B cell (primary cell): Measurements from ENCODE around the gene FOXI1. TPM values are rescaled to one million over a fixed set of nuclear protein-coding genes. Genes with fewer than 3 reads are reported as not detected.
"Not testable (repeated sequence)": the region's sequence is repeated elsewhere in the genome, so short reads cannot be mapped to it uniquely, and the experiment has no call there.

Experiments used
- ATAC-seq: fragments of 200-7000 bp; cut with Tn5 transposase; one replicate; pipeline ENCODE4 v1.10.0; 2021; ENCODE audit warnings: low read depth, mild to moderate bottlenecking, moderate number of reproducible peaks, moderate library complexity
- CTCF ChIA-PET: fragments of 350-600 bp; sonication (Branson Sonifier 250); formaldehyde crosslinking; loops from one replicate; lab custom pipeline; 2021; ENCODE audit warnings: antibody characterized with exemption, inconsistent platforms; lab: Charles Lee
- POLR2A ChIA-PET: fragments of 350-600 bp; sonication (Branson Sonifier 250); formaldehyde crosslinking; loops from one replicate; lab custom pipeline; 2021; ENCODE audit warnings: antibody characterized with exemption; lab: Charles Lee
- DNase-seq: peaks from one replicate; pipeline ENCODE4 v3.0.0; 2013
- H2AFZ ChIP-seq: 2 replicates; pipeline ENCODE4 v1.6.1; 2012; ENCODE audit warnings: mild to moderate bottlenecking, low read depth, low read length; ENCODE audit not compliant: insufficient read depth, poor library complexity, severe bottlenecking
- H3K27ac ChIP-seq, 2 donors: 1 replicate in 1 of 2; 2 replicates in 1 of 2; pipeline ENCODE4 v1.5.1; 2012 to 2013; ENCODE audit warnings: low read length in 2 of 2, mild to moderate bottlenecking in 2 of 2, moderate library complexity in 1 of 2
- H3K27me3 ChIP-seq, 4 experiments: fragments of 200-600 bp in 1 of 4; sonication (generic) in 1 of 4; replicated peaks in 1 of 4; 1 replicate in 2 of 4; 2 replicates in 2 of 4; pipeline versions ENCODE4 v1.6.1 to v1.7.0; 2013 to 2016; ENCODE audit warnings: low read length in 3 of 4, mild to moderate bottlenecking in 2 of 4, mixed read lengths in 1 of 4, moderate library complexity in 1 of 4; ENCODE audit not compliant: insufficient read depth in 4 of 4, control insufficient read depth in 3 of 4; ENCODE audit errors: control extremely low read depth in 1 of 4
- H3K36me3 ChIP-seq, 2 experiments: replicated peaks in 1 of 2; 1 replicate in 1 of 2; 2 replicates in 1 of 2; pipeline versions ENCODE4 v1.6.1 to v1.7.1; 2013; ENCODE audit warnings: low read length in 1 of 2; ENCODE audit not compliant: insufficient read depth in 2 of 2, control insufficient read depth in 1 of 2; ENCODE audit errors: control extremely low read depth in 1 of 2, extremely low read depth in 1 of 2
- H3K4me1 ChIP-seq, 2 donors: fragments of 200-600 bp in 1 of 2; sonication (generic) in 1 of 2; 1 replicate in 1 of 2; 2 replicates in 1 of 2; pipeline versions ENCODE4 v1.5.1 to v1.6.1; 2013 to 2017; ENCODE audit warnings: low read length in 2 of 2; ENCODE audit not compliant: control insufficient read depth in 2 of 2, insufficient read depth in 2 of 2
- H3K4me2 ChIP-seq: replicated peaks from 2 replicates; pipeline ENCODE3; 2012; ENCODE audit warnings: mild to moderate bottlenecking, low read depth, low read length; ENCODE audit not compliant: poor library complexity, severe bottlenecking
- H3K4me3 ChIP-seq, 5 experiments: fragments of 200-600 bp in 1 of 5; sonication (generic) in 1 of 5; 1 replicate in 3 of 5; 2 replicates in 2 of 5; pipeline versions ENCODE4 v1.5.1 to v1.7.0; 2011 to 2016; ENCODE audit warnings: low read length in 4 of 5, mild to moderate bottlenecking in 4 of 5, low read depth in 2 of 5, control low read depth in 1 of 5, moderate library complexity in 1 of 5; ENCODE audit not compliant: insufficient read depth in 1 of 5; ENCODE audit errors: control extremely low read depth in 1 of 5, extremely low read depth in 1 of 5
- H3K79me2 ChIP-seq: fragments of 200-600 bp; sonication (generic); one replicate; pipeline ENCODE4 v1.6.0; 2016; ENCODE audit warnings: low read length; ENCODE audit not compliant: control insufficient read depth, insufficient read depth
- H3K9ac ChIP-seq: fragments of 200-600 bp; sonication (generic); 2 replicates; pipeline ENCODE4 v1.6.1; 2017; ENCODE audit warnings: mild to moderate bottlenecking, low read length, moderate library complexity
- H3K9me3 ChIP-seq, 3 donors: one replicate each; pipeline versions ENCODE4 v1.6.1 to v1.7.1; 2013; ENCODE audit warnings: low read length in 2 of 3; ENCODE audit not compliant: control insufficient read depth in 2 of 3, insufficient read depth in 1 of 3; ENCODE audit errors: control extremely low read depth in 1 of 3
- H4K20me1 ChIP-seq: 2 replicates; pipeline ENCODE4 v1.6.0; 2012; ENCODE audit warnings: mild to moderate bottlenecking, low read length; ENCODE audit not compliant: insufficient read depth, control insufficient read depth, poor library complexity, severe bottlenecking
- H3K27ac Mint-ChIP-seq: one replicate; pipeline ENCODE4 v1.8.0; 2021; ENCODE audit warnings: mixed read lengths
- H3K27me3 Mint-ChIP-seq: one replicate; pipeline ENCODE4 v1.8.0; 2021; ENCODE audit warnings: mixed read lengths
- H3K4me1 Mint-ChIP-seq: one replicate; pipeline ENCODE4 v1.8.0; 2021; ENCODE audit warnings: mixed read lengths
- H3K4me3 Mint-ChIP-seq: one replicate; pipeline ENCODE4 v1.8.0; 2021; ENCODE audit warnings: mixed read lengths
- H3K9me3 Mint-ChIP-seq: one replicate; pipeline ENCODE4 v1.8.0; 2022; ENCODE audit warnings: mixed read lengths; ENCODE audit not compliant: insufficient read depth
- CTCF ChIP-seq: fragments of 200-600 bp; IDR thresholded peaks from one replicate; pipeline ENCODE4 v1.8.0; 2022; ENCODE audit warnings: antibody characterized with exemption, mild to moderate bottlenecking
- EZH2 ChIP-seq: IDR thresholded peaks from 2 replicates; pipeline ENCODE4 v1.6.1; 2012; ENCODE audit warnings: borderline replicate concordance, low read depth, mild to moderate bottlenecking, moderate library complexity, low read length; ENCODE audit not compliant: insufficient read depth, poor library complexity, severe bottlenecking
- WGBS: methylation state at CpG from one replicate; pipeline ENCODE4 v1.1.5; 2013; ENCODE audit warnings: missing lambda C conversion rate; ENCODE audit not compliant: insufficient coverage; 5-methylcytosine and 5-hydroxymethylcytosine counted together
- intact Hi-C: fragments of 100-400 bp; cut with micrococcal nuclease; formaldehyde crosslinking; loops from one replicate; pipeline ENCODE4 v1.10.0; 2022
- polyA plus RNA-seq: library from polyadenylated mRNA; depleted of rRNA; stranded (reverse); fragments of >200 nt; gene quantifications from 2 replicates; pipeline ENCODE4 v1.2.3, GENCODE V29; 2012
- total RNA-seq, 2 donors: library from RNA; stranded (reverse); fragments of 120-200 nt in 1 of 2; gene quantifications; 1 replicate in 1 of 2; 2 replicates in 1 of 2; pipeline versions ENCODE4 v1.2.3 to v1.2.4, GENCODE V29; 2013 to 2022

The FOXI1 gene
- total and polyA plus RNA-seq, 2 donors (not counting 1 experiment from before 2014, with no cell fraction given) = not detected

DNA sequence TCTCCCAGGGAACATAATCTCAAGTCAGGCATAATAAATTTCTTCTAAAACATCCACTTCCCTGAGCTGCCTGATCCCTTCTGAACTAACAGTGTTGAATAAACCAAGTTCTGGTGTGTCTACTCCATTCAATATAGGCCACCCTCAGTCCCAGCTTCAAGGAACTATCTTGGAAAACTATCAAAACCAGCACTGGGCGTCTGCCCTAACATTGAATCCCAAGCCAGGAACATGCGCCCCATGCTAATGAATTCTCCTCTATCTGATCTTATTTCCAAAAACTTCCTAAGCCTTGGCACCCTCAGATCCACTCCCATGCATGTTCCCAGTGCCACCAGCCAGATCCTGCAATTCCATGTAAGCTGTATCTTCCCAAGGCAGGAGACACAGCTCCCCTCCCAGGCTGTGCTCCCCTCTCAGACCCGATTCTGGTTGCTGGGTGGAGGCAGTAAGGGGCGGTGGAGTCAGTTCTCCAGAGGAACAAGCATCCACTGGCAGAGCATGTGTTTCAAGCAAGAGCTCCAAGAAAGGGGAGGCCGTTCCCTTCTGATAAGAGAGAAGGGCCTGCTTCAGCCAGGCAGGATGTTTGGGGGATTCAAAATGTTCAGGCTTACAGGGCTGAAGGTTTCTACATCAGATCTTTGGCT, 13.1 kb upstream of the FOXI1 start:
- Mint-ChIP-seq H3K4me3 (no peak overlapping the region), H3K27ac (no peak overlapping the region), H3K4me1 (no peaks in the 10 kb centered on the region), H3K9me3 (no peaks in the 10 kb centered on the region), H3K27me3 (peaks cover 1% of the 10 kb centered on the region)
- CTCF ChIA-PET = interaction anchor here (1.5 kb wide), 1 partner anchor 8 kb away, joined by 4 read pairs; no protein-coding TSS in a partner anchor
- intact Hi-C loops = no loop called here
- no peaks in the 10 kb centered on the region for H4K20me1 ChIP-seq
- no peak overlapping the region for H3K4me3 ChIP-seq
- no peaks in the 10 kb centered on the region for H3K4me1 ChIP-seq
- no peaks in the 10 kb centered on the region for H3K79me2 ChIP-seq
- WGBS = 96% methylated on average over 5 of the region's 5 CpGs
- no peak overlapping the region for H3K9ac ChIP-seq
- no peak for DNase-seq
- no peak overlapping the region for H3K27ac ChIP-seq
- no peaks in the 10 kb centered on the region for H3K27me3 ChIP-seq
- H3K36me3 ChIP-seq = no peaks in the 10 kb centered on the region
- no peak for TF ChIP-seq CTCF
- no peak for TF ChIP-seq EZH2
- H3K4me2 ChIP-seq = no peak overlapping the region
- ATAC-seq = no peak
- H3K9me3 ChIP-seq = no peaks in the 10 kb centered on the region
- no peak overlapping the region for H2AFZ ChIP-seq
- POLR2A ChIA-PET = no interaction called here

DNA sequence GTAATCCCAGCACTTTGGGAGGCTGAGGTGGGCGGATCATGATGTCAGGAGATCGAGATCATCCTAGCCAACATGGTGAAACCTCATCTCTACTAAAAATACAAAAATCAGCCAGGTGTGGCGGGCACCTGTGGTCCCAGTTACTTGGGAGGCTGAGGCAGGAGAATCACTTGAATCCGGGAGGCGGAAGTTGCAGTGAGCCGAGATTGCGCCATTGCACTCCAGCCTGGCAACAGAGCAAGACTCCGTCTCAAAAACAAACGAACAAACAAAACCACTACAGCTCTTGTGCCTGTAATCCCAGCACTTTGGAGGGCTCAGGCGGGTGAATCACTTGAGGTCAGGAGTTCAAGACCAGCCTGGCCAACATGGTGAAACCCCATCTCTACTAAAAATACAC, 11.4 kb upstream of the FOXI1 start:
- intact Hi-C loops, H3K4me1 Mint-ChIP-seq, H3K36me3 ChIP-seq, CTCF ChIA-PET, DNase-seq, H3K4me3 ChIP-seq, H3K9ac ChIP-seq, H3K27ac Mint-ChIP-seq, H3K27me3 Mint-ChIP-seq, H4K20me1 ChIP-seq, H3K27ac ChIP-seq, H2AFZ ChIP-seq, ATAC-seq, H3K9me3 Mint-ChIP-seq, H3K27me3 ChIP-seq, H3K4me2 ChIP-seq, H3K79me2 ChIP-seq, POLR2A ChIA-PET, H3K9me3 ChIP-seq, H3K4me3 Mint-ChIP-seq, H3K4me1 ChIP-seq: not testable (repeated sequence)
- 92% methylated on average over 9 of the region's 10 CpGs for WGBS
